Astrocyte (in vitro differentiated cells and primary cell): ENCODE measurements around the gene KLHL24. TPM values are rescaled to one million over a fixed set of nuclear protein-coding genes. Genes with fewer than 3 reads are reported as not detected.
A peak's percentile ranks its signal among the peaks of the same experiment; 100 is the strongest.
"Not testable (repeated sequence)": the region's sequence is repeated elsewhere in the genome, so short reads cannot be mapped to it uniquely, and the experiment has no call there.

Experiments
- DNase-seq: peaks from one replicate; pipeline ENCODE4 v3.0.0-alpha.2; 2010; ENCODE audit warnings: low read depth
- FAIRE-seq: peaks from 2 replicates; lab custom pipeline; 2011; peaks lifted over from hg19 to GRCh38; lab: Jason Lieb, UNC
- H2AFZ ChIP-seq: 2 replicates; pipeline ENCODE4 v1.6.0; 2012; ENCODE audit warnings: low read depth, low read length, inconsistent platforms
- H3K27ac ChIP-seq: 2 replicates; pipeline ENCODE4 v1.5.1; 2011; ENCODE audit warnings: low read depth, low read length, inconsistent platforms
- H3K27me3 ChIP-seq: 2 replicates; pipeline ENCODE4 v1.6.0; 2011; ENCODE audit warnings: low read length, inconsistent platforms; ENCODE audit not compliant: insufficient read depth
- H3K36me3 ChIP-seq: 2 replicates; pipeline ENCODE4 v1.5.1; 2011; ENCODE audit warnings: low read length, inconsistent platforms; ENCODE audit not compliant: insufficient read depth
- H3K4me1 ChIP-seq: 2 replicates; pipeline ENCODE4 v1.5.1; 2011; ENCODE audit warnings: low read length, inconsistent platforms; ENCODE audit not compliant: insufficient read depth
- H3K4me2 ChIP-seq: 2 replicates; pipeline ENCODE4 v1.6.0; 2012; ENCODE audit warnings: low read length, inconsistent platforms
- H3K4me3 ChIP-seq: 2 replicates; pipeline ENCODE4 v1.5.1; 2011; ENCODE audit warnings: low read depth, mild to moderate bottlenecking, low read length, inconsistent platforms; ENCODE audit not compliant: insufficient read depth
- H3K79me2 ChIP-seq: 2 replicates; pipeline ENCODE4 v1.6.0; 2012; ENCODE audit warnings: mild to moderate bottlenecking, low read length, inconsistent platforms; ENCODE audit not compliant: insufficient read depth
- H3K9ac ChIP-seq: 2 replicates; pipeline ENCODE4 v1.6.0; 2012; ENCODE audit warnings: mild to moderate bottlenecking, low read length, inconsistent platforms
- H3K9me3 ChIP-seq: 2 replicates; pipeline ENCODE4 v1.5.1; 2012; ENCODE audit warnings: low read depth, mild to moderate bottlenecking, low read length, inconsistent platforms; ENCODE audit not compliant: insufficient read depth
- H4K20me1 ChIP-seq: 2 replicates; pipeline ENCODE4 v1.6.0; 2012; ENCODE audit warnings: low read length, inconsistent platforms; ENCODE audit not compliant: insufficient read depth
- H3K27ac Mint-ChIP-seq: one replicate; pipeline ENCODE4 v1.8.0; 2021; ENCODE audit warnings: mild to moderate bottlenecking, mixed read lengths; ENCODE audit not compliant: unreplicated experiment
- H3K27me3 Mint-ChIP-seq: one replicate; pipeline ENCODE4 v1.8.0; 2021; ENCODE audit warnings: low read depth, mixed read lengths; ENCODE audit not compliant: unreplicated experiment
- H3K36me3 Mint-ChIP-seq: one replicate; pipeline ENCODE4 v1.8.0; 2021; ENCODE audit warnings: low read depth, mixed read lengths; ENCODE audit not compliant: unreplicated experiment
- H3K4me1 Mint-ChIP-seq: one replicate; pipeline ENCODE4 v1.8.0; 2021; ENCODE audit warnings: low read depth, mixed read lengths; ENCODE audit not compliant: unreplicated experiment
- H3K4me3 Mint-ChIP-seq: one replicate; pipeline ENCODE4 v1.8.0; 2021; ENCODE audit warnings: mild to moderate bottlenecking, moderate library complexity, mixed read lengths; ENCODE audit not compliant: unreplicated experiment
- H3K9me3 Mint-ChIP-seq: one replicate; pipeline ENCODE4 v1.8.0; 2021; ENCODE audit warnings: mild to moderate bottlenecking, mixed read lengths; ENCODE audit not compliant: unreplicated experiment
- CTCF ChIP-seq: IDR thresholded peaks from 2 replicates; pipeline ENCODE4 v1.5.1; 2011; ENCODE audit warnings: low read depth, mild to moderate bottlenecking, inconsistent platforms, low read length, moderate library complexity; ENCODE audit not compliant: insufficient read depth
- EZH2 ChIP-seq: IDR thresholded peaks from 2 replicates; pipeline ENCODE4 v1.6.1; 2012; ENCODE audit warnings: mild to moderate bottlenecking, low read length, inconsistent platforms; ENCODE audit not compliant: insufficient read depth
- total RNA-seq: library from RNA; stranded (reverse); gene quantifications from 2 replicates; pipeline ENCODE4 v1.2.1, GENCODE V29; 2021

The KLHL24 gene
- total RNA-seq, 1 donor from 2014 or later = 38.7 TPM

- Histone ChIP-seq H3K27me3 (no peaks in the 10 kb centered on the region), H3K4me2 (peak overlapping the region; percentile 89), H3K36me3 (no peaks in the 10 kb centered on the region), H3K9ac (peak overlapping the region; percentile 98), H3K79me2 (peaks cover 15% of the 10 kb centered on the region), H2AFZ (peak overlapping the region; percentile 72), H3K4me1 (peaks cover 5% of the 10 kb centered on the region), H3K4me3 (peak overlapping the region; percentile 88), H4K20me1 (peaks cover 5% of the 10 kb centered on the region), H3K9me3 (no peaks in the 10 kb centered on the region), H3K27ac (peak overlapping the region; percentile 40)
- TF ChIP-seq EZH2 (no peak), CTCF (no peak)
- peak overlapping the region; percentile 87 for H3K27ac Mint-ChIP-seq
- peak overlapping the region; percentile 91 for H3K4me3 Mint-ChIP-seq
- FAIRE-seq (no peak), DNase-seq (no peak)
- H3K4me1 Mint-ChIP-seq = peaks cover 6% of the 10 kb centered on the region
- no peaks in the 10 kb centered on the region for H3K36me3 Mint-ChIP-seq
- H3K27me3 Mint-ChIP-seq = no peaks in the 10 kb centered on the region
- no peaks in the 10 kb centered on the region for H3K9me3 Mint-ChIP-seq
These were observed 1.7 kb downstream of the KLHL24 start for GRCh38 chr3:183637106-183637486.

- not testable (repeated sequence) for FAIRE-seq, H3K4me1 ChIP-seq, DNase-seq, H3K36me3 ChIP-seq, H3K9me3 Mint-ChIP-seq, H4K20me1 ChIP-seq, H3K27me3 Mint-ChIP-seq, H3K27ac ChIP-seq, H3K36me3 Mint-ChIP-seq, H2AFZ ChIP-seq, H3K4me1 Mint-ChIP-seq, H3K9me3 ChIP-seq, H3K4me3 ChIP-seq, H3K27me3 ChIP-seq
- peaks cover 15% of the 10 kb centered on the region for H3K79me2 ChIP-seq
- peak overlapping the region; percentile 77 for H3K27ac Mint-ChIP-seq
- peak overlapping the region; percentile 89 for H3K4me2 ChIP-seq
- H3K4me3 Mint-ChIP-seq = peak overlapping the region; percentile 91
- peak overlapping the region; percentile 98 for H3K9ac ChIP-seq
These were observed 2.2 kb downstream of the KLHL24 start for GRCh38 chr3:183637633-183638032.

GRCh38 chr3:183638101-183638852 is 2.9 kb downstream of the KLHL24 start:
- Mint-ChIP-seq H3K27me3 (no peaks in the 10 kb centered on the region), H3K36me3 (no peaks in the 10 kb centered on the region), H3K9me3 (no peaks in the 10 kb centered on the region), H3K27ac (no peak overlapping the region), H3K4me1 (peaks cover 6% of the 10 kb centered on the region), H3K4me3 (peak overlapping the region; percentile 48)
- Histone ChIP-seq H3K4me3 (no peak overlapping the region), H3K36me3 (no peaks in the 10 kb centered on the region), H3K4me2 (no peak overlapping the region), H4K20me1 (peaks cover 6% of the 10 kb centered on the region), H3K9me3 (no peaks in the 10 kb centered on the region), H3K9ac (no peak overlapping the region), H2AFZ (no peak overlapping the region), H3K27ac (no peak overlapping the region), H3K27me3 (no peaks in the 10 kb centered on the region), H3K4me1 (peaks cover 5% of the 10 kb centered on the region), H3K79me2 (peaks cover 15% of the 10 kb centered on the region)
- TF ChIP-seq EZH2 (no peak), CTCF (no peak)
- no peak for DNase-seq
- FAIRE-seq = no peak

- H3K4me1 ChIP-seq, H3K36me3 Mint-ChIP-seq, H3K4me3 Mint-ChIP-seq, H4K20me1 ChIP-seq, H3K27me3 Mint-ChIP-seq, H3K4me3 ChIP-seq, H3K4me1 Mint-ChIP-seq, H3K9me3 ChIP-seq, H3K27me3 ChIP-seq, H3K27ac ChIP-seq, H3K9me3 Mint-ChIP-seq, H3K27ac Mint-ChIP-seq, H3K36me3 ChIP-seq, H3K9ac ChIP-seq, H3K4me2 ChIP-seq, H2AFZ ChIP-seq, FAIRE-seq, DNase-seq: not testable (repeated sequence)
- peaks cover 15% of the 10 kb centered on the region for H3K79me2 ChIP-seq
These were observed 5.2 kb downstream of the KLHL24 start for GRCh38 chr3:183640635-183641034.
